ENCODE results near the gene SEL1L3.

Gene SEL1L3

DNA sequence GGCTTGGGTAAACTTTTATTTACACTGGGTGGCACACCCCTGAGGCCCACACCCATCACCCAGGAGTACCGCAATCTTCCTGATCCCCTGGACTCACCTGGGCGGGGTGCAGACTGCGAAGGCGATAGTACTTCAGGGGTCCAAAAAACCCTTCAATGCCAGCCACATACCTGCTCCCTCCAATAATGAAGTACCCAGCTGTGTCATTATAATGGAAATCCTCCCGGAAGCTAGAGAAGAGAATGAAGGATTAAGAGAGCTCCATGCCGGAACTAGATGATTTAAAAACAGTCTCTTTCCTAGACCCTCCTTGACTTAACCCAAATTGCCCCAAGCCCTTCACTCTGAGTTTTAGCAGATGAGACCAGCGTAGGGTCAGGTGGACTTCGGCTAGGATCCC is 40.9 kb downstream of the SEL1L3 start:
- TF ChIP-seq, protein P1, sequence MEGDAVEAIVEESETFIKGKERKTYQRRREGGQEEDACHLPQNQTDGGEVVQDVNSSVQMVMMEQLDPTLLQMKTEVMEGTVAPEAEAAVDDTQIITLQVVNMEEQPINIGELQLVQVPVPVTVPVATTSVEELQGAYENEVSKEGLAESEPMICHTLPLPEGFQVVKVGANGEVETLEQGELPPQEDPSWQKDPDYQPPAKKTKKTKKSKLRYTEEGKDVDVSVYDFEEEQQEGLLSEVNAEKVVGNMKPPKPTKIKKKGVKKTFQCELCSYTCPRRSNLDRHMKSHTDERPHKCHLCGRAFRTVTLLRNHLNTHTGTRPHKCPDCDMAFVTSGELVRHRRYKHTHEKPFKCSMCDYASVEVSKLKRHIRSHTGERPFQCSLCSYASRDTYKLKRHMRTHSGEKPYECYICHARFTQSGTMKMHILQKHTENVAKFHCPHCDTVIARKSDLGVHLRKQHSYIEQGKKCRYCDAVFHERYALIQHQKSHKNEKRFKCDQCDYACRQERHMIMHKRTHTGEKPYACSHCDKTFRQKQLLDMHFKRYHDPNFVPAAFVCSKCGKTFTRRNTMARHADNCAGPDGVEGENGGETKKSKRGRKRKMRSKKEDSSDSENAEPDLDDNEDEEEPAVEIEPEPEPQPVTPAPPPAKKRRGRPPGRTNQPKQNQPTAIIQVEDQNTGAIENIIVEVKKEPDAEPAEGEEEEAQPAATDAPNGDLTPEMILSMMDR (conservative IDR thresholded peaks at IDR 0.05; ENCODE audit: control insufficient read depth, insufficient read depth, low read depth, low read length) = no peak
- DNase-seq (ENCODE audit: low read depth) = no peak
- H3K4me3 ChIP-seq (ENCODE audit: control insufficient read depth, low read depth, low read length) = no peak overlapping the region

GRCh38 chr4:25821267-25821666 is 41.5 kb downstream of the SEL1L3 start:
- DNase-seq (ENCODE audit: low read depth) = no peak
- TF ChIP-seq, protein P1 (conservative IDR thresholded peaks at IDR 0.05; ENCODE audit: control insufficient read depth, insufficient read depth, low read depth, low read length) = no peak
- H3K4me3 ChIP-seq (ENCODE audit: control insufficient read depth, low read depth, low read length) = no peak overlapping the region

GRCh38 chr4:25818876-25819275 is 43.9 kb downstream of the SEL1L3 start:
- no peak overlapping the region for H3K4me3 ChIP-seq (ENCODE audit: control insufficient read depth, low read depth, low read length)
- TF ChIP-seq, protein P1 (conservative IDR thresholded peaks at IDR 0.05; ENCODE audit: control insufficient read depth, insufficient read depth, low read depth, low read length) = no peak
- DNase-seq (ENCODE audit: low read depth) = no peak

- DNase-seq (ENCODE audit: low read depth) = peak; percentile 76
- TF ChIP-seq, protein P1 (conservative IDR thresholded peaks at IDR 0.05; ENCODE audit: control insufficient read depth, insufficient read depth, low read depth, low read length) = no peak
- no peak overlapping the region for H3K4me3 ChIP-seq (ENCODE audit: control insufficient read depth, low read depth, low read length)
Observed at GRCh38 chr4:25818371-25818871, 44.4 kb downstream of the SEL1L3 start.

DNA sequence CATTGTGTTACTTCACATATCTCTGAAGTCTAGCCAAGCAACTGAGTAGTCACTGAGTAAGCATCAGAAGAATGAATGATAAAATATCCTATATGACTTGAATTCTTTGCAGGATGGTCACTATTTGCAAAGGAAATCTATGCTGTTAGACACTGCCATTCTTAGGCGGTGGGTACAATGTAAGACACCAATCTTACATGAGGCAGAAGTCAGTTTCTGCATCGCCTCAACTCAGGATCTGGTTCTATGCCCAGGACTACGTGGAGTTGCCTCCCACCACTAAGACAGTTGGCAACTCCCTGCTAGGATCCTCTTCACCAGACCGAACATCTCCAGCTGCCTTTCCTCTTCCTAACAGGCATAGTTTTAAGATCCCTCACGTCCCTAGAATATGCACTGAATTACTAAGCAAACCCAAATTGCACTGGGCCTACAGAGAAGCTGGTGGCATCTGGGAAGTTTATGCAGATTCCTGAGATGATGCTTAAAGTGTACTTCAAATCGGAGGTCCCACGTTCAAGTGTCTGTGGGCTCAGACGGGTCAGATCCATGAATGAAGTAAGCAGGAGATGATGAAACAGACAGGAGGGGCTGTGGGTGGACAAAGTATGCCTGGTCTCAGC is 45.6 kb downstream of the SEL1L3 start:
- no peak overlapping the region for H3K4me3 ChIP-seq (ENCODE audit: control insufficient read depth, low read depth, low read length)
- TF ChIP-seq, protein P1 (conservative IDR thresholded peaks at IDR 0.05; ENCODE audit: control insufficient read depth, insufficient read depth, low read depth, low read length) = no peak
- DNase-seq (ENCODE audit: low read depth) = peak; percentile 80

GRCh38 chr4:25816591-25817058 is 46.2 kb downstream of the SEL1L3 start:
- TF ChIP-seq, protein P1 (conservative IDR thresholded peaks at IDR 0.05; ENCODE audit: control insufficient read depth, insufficient read depth, low read depth, low read length) = no peak
- H3K4me3 ChIP-seq (ENCODE audit: control insufficient read depth, low read depth, low read length) = no peak overlapping the region

More at GRCh38 chr4:25816591-25817058, 46.2 kb downstream of the SEL1L3 start:
- no peak for DNase-seq (ENCODE audit: low read depth)

Data from fibroblast of mammary gland (primary cell).